Activated CD4-positive, alpha-beta T cell treated with anti-CD3 and anti-CD28 coated beads for 36 hours (primary cell): ENCODE measurements around the gene RFK. TPM values are rescaled to one million over a fixed set of nuclear protein-coding genes. Genes with fewer than 3 reads are reported as not detected.

ENCODE experiments used
- ATAC-seq: fragments of 200-7000 bp; cut with Tn5 transposase; one replicate; pipeline ENCODE4 v1.10.0; 2021; ENCODE audit warnings: mild to moderate bottlenecking, moderate library complexity
- CTCF ChIA-PET: fragments of 350-600 bp; sonication (Branson Sonifier 250); formaldehyde crosslinking; loops from one replicate; lab custom pipeline; 2021; ENCODE audit warnings: antibody characterized with exemption; lab: Charles Lee
- POLR2A ChIA-PET: fragments of 350-600 bp; sonication (Branson Sonifier 250); formaldehyde crosslinking; loops from one replicate; lab custom pipeline; 2021; ENCODE audit warnings: antibody characterized with exemption, inconsistent platforms; lab: Charles Lee
- DNase-seq: peaks from one replicate; pipeline ENCODE4 v3.0.0-alpha.2; 2020
- H3K27ac Mint-ChIP-seq: one replicate; pipeline ENCODE4 v1.8.0; 2021; ENCODE audit warnings: mixed read lengths
- H3K27me3 Mint-ChIP-seq: one replicate; pipeline ENCODE4 v1.8.0; 2021; ENCODE audit warnings: mixed read lengths
- H3K36me3 Mint-ChIP-seq: one replicate; pipeline ENCODE4 v1.8.0; 2021; ENCODE audit warnings: low read depth, mixed read lengths
- H3K4me1 Mint-ChIP-seq: one replicate; pipeline ENCODE4 v1.8.0; 2021; ENCODE audit warnings: mixed read lengths
- H3K4me3 Mint-ChIP-seq: one replicate; pipeline ENCODE4 v1.8.0; 2021; ENCODE audit warnings: mild to moderate bottlenecking, moderate library complexity, mixed read lengths
- H3K9me3 Mint-ChIP-seq: one replicate; pipeline ENCODE4 v1.8.0; 2021; ENCODE audit warnings: low read depth, mixed read lengths
- intact Hi-C, 2 experiments: fragments of 100-400 bp; cut with DNase I in 1 of 2; cut with micrococcal nuclease in 1 of 2; formaldehyde crosslinking; loops; one replicate each; pipeline versions ENCODE4 v1.14.2 to v1.15.1; 2022 to 2024; cut with DNase I, micrococcal nuclease
- total RNA-seq, 2 experiments: library from RNA; stranded (reverse); gene quantifications; one replicate each; pipeline ENCODE4 v1.2.3, GENCODE V29; 2021

Gene RFK
- total RNA-seq, 2 experiments from 2014 or later: 7.0 to 8.3 TPM

DNA sequence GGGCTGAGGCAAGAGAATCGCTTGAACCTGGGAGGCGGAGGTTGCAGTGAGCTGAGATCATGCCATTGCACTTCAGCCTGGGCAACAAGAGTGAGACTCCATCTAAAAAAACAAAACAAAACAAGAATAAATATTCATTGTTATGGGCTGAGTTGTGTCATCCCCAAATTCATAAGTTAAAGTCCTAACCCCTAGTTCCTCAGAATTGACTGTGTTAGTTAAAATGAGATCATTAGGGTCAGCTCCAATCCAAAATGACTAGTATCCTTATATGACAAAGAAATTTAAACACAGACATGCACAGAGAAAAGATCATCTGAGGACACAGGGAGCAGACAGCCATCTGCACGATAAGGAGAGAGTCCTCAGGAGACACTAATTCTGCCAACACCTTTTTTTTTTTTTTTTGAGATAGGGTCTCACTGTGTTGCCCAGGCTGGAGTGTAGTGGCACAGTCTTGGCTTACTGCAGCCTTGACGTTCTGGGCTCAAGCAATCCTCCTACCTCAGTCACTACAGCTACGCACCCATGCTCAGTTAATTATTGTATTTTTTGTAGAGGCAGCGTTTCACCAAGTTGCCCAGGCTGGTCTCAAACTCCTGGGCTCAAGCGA lies 32.7 kb upstream of the RFK start:
- Mint-ChIP-seq H3K36me3 (no peaks in the 10 kb centered on the region), H3K4me3 (no peak overlapping the region), H3K27me3 (no peaks in the 10 kb centered on the region), H3K27ac (no peak overlapping the region), H3K4me1 (peaks cover 28% of the 10 kb centered on the region), H3K9me3 (no peaks in the 10 kb centered on the region)
- intact Hi-C loops: no loop called here
- ATAC-seq: peak; percentile 23
- CTCF ChIA-PET: interaction anchor here (0.8 kb wide), 1 partner anchor 59 kb away, joined by 3 read pairs; no protein-coding TSS in a partner anchor
- no peak for DNase-seq
- POLR2A ChIA-PET: no interaction called here

DNA sequence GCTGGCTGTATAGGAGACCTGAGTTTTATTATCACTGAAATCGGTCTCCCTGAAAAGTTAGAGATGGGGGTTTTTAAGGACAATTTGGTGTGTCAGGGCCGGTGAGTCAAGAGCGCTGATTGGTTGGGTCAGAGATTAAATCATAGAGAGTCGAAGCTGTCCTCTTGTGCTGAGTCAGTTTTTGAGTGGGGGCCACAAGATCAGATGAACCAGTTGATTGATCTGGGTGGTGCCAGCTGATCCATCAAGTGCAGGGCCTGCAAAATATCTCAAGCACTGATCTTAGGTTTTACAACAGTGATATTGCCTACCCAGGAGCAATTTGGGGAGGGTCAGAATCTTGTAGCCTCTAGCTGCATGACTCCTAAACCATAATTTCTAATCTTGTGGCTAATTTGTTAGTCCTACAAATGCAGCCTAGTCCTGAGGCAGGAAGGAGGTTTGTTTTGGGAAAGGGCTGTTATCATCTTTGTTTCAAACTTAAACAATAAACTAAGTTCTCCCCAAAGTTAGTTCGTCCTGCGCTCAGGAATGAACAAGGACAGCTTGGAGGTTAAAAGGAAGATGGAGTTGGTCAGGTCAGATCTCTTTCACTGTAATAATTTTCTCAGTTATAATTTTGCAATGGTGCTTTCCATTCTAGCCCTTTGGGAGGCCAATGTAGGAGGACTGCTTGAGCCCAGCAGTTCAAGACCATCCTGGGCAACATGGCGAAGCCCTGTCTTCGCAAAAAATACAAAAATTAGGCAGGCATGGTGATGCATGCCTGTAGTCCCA lies 31.6 kb upstream of the RFK start:
- ChIA-PET POLR2A (interaction anchor here (0.6 kb wide), 1 partner anchor 13 kb away, joined by 8 read pairs; no protein-coding TSS in a partner anchor), CTCF (interaction anchor here (0.8 to 3.2 kb wide), 3 partner anchors 13 to 19 kb away, joined by 3 to 12 read pairs (median 5); no protein-coding TSS in a partner anchor)
- no peaks in the 10 kb centered on the region for H3K9me3 Mint-ChIP-seq
- H3K27me3 Mint-ChIP-seq: no peaks in the 10 kb centered on the region
- H3K4me1 Mint-ChIP-seq: peaks cover 28% of the 10 kb centered on the region
- DNase-seq (no peak), ATAC-seq (no peak)
- peak overlapping the region; percentile 58 for H3K27ac Mint-ChIP-seq
- intact Hi-C loops: no loop called here
- no peaks in the 10 kb centered on the region for H3K36me3 Mint-ChIP-seq
- no peak overlapping the region for H3K4me3 Mint-ChIP-seq

DNA sequence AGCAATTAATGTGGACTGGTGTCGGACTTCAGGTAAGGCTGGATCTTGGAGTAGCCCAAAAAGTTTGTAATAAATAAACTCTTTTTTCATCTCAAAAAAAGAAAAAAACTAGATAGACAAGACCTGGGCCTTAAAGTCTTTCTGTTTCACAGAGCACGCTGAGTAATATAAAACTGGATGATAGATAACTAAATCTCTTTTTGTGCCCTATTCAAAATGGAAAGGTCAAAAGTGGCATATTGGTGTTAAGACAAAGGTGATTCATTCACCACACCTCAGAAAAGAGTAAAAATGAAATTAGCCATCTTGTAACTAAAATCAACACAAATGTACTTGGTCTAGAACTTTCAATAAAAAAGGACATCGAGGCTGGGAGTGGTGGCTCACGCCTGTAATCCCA lies 30.3 kb upstream of the RFK start:
- H3K27ac Mint-ChIP-seq: peak overlapping the region; percentile 79
- peaks cover 28% of the 10 kb centered on the region for H3K4me1 Mint-ChIP-seq
- intact Hi-C loops: loop anchor here (1.0 kb wide), 3 partner anchors 14 to 21 kb away; no protein-coding TSS in a partner anchor
- peak; percentile 91 for ATAC-seq
- no peaks in the 10 kb centered on the region for H3K9me3 Mint-ChIP-seq
- ChIA-PET CTCF (interaction anchor here (0.8 to 3.2 kb wide), 4 partner anchors 9 to 30 kb away, joined by 3 to 12 read pairs (median 6); partner anchors contain the start of gene RFK), POLR2A (interaction anchor here (0.8 kb wide), 1 partner anchor 15 kb away, joined by 6 read pairs; no protein-coding TSS in a partner anchor)
- no peak for DNase-seq
- H3K36me3 Mint-ChIP-seq: no peaks in the 10 kb centered on the region
- peaks cover 2% of the 10 kb centered on the region for H3K27me3 Mint-ChIP-seq
- peak overlapping the region; percentile 8 for H3K4me3 Mint-ChIP-seq

DNA sequence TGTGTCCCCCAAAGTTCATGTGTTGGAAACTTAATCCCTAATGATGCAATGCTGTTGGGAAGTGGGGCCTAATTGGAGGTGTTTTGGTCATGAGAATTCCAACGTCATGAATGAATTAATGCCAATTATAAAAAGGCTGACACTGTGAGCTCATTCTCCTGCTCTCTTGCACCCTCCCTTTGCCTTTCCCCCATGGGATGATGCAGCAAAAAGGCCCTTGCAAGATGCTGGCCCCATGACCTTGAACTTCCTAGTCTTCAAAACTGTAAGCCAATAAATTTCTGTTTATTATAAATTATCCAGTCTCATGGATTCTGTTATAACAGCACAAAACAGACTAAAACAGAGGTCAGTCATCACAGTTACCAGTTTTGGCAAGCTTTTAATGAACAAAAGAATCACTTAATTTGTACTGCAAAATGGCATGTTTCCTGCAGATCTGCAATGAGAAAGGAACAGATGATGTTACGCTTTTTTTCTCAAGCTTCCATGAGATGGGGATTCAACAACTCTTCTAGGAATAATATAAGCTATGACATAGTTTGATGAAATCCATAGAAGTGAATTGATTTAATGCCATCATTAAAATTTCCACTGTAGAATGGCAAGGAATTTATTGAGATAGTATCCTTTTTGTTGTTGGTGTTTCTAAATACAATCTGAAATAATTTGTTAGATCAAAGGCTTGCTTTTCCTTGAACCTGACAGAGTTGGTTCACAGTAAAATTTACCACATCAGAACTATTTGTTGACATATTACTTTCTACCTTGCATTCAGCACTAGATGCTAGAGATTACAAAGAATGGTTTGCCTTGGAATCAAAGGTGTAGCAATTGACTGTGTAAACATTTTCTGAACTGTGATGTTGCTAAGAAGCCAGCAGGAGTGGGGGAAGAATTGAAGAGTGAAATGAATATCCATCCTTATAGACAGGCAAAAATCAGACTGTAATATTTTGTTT lies 29.3 kb upstream of the RFK start:
- DNase-seq (no peak), ATAC-seq (peak; percentile 42)
- Mint-ChIP-seq H3K4me1 (peaks cover 28% of the 10 kb centered on the region), H3K4me3 (no peak overlapping the region), H3K27me3 (peaks cover 2% of the 10 kb centered on the region), H3K27ac (peak overlapping the region; percentile 33), H3K9me3 (no peaks in the 10 kb centered on the region), H3K36me3 (no peaks in the 10 kb centered on the region)
- intact Hi-C loops: loop anchor here (1.0 kb wide), 4 partner anchors 15 to 40 kb away; no protein-coding TSS in a partner anchor
- ChIA-PET CTCF (interaction anchor here (0.8 to 3.2 kb wide), 5 partner anchors 10 to 30 kb away, joined by 3 to 12 read pairs (median 3); partner anchors contain the start of gene RFK), POLR2A (interaction anchor here (0.8 kb wide), 1 partner anchor 16 kb away, joined by 6 read pairs; no protein-coding TSS in a partner anchor)

DNA sequence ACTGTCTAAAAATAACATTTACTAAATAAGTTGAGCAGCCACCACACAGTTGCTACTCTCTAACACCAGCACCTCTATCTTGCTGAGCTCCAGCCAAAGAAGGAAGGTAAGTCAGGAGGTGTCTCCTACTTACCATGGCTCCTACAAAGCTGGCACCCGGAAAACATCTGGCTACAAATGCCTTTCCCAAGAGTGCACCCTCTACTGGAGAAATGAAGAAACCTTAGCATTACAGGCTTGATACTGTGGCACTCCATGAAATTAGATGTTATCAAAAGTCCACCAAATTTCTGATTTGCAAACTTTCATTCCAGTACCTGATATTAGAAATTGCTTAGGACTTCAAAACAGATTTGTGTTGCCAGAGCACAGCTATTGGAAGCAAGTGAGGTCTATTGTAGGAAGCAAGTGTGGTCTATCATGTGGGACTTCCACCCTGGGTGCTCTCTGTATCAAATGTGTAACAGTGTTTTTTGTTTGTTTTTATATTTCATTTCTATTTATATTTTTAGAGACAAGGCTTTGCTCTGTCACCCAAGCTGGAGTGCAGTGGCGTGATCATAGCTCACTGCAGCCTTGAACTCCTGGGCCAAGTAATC lies 25.7 kb upstream of the RFK start:
- Mint-ChIP-seq H3K4me1 (peaks cover 22% of the 10 kb centered on the region), H3K27ac (no peak overlapping the region), H3K4me3 (no peak overlapping the region), H3K9me3 (no peaks in the 10 kb centered on the region), H3K36me3 (no peaks in the 10 kb centered on the region), H3K27me3 (peaks cover 2% of the 10 kb centered on the region)
- POLR2A ChIA-PET: no interaction called here
- CTCF ChIA-PET: interaction anchor here (1.0 to 2.0 kb wide), 4 partner anchors 15 to 26 kb away, joined by 3 to 10 read pairs (median 6); partner anchors contain the start of gene RFK
- no peak for ATAC-seq
- intact Hi-C loops: no loop called here
- no peak for DNase-seq

DNA sequence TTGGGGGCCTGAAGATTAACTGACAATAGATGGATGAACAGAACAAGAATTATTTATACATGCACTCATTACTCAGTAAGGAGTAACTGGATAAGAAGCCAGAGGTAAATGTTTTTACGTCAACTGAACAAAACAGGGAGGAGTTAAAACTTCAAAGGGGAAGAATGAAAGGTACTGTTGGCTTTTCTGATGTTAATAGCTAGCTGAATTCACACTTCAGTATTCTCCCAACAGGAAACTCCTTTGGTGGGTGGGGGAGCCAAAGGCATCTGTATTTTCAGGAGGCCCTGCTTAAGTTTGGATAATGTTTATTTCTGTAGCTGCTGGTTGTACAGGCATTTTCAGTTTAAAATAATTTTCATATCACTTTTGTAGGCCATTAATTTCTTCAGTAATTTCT lies 23.2 kb upstream of the RFK start:
- peaks cover 10% of the 10 kb centered on the region for H3K4me1 Mint-ChIP-seq
- peaks cover 5% of the 10 kb centered on the region for H3K27me3 Mint-ChIP-seq
- POLR2A ChIA-PET: no interaction called here
- ATAC-seq (no peak), DNase-seq (no peak)
- no peak overlapping the region for H3K4me3 Mint-ChIP-seq
- H3K9me3 Mint-ChIP-seq: peaks cover 8% of the 10 kb centered on the region
- CTCF ChIA-PET: interaction anchor here (1.0 to 1.6 kb wide), 2 partner anchors 13 to 16 kb away, joined by 3 to 6 read pairs; no protein-coding TSS in a partner anchor
- intact Hi-C loops: no loop called here
- peaks cover 8% of the 10 kb centered on the region for H3K36me3 Mint-ChIP-seq
- no peak overlapping the region for H3K27ac Mint-ChIP-seq

DNA sequence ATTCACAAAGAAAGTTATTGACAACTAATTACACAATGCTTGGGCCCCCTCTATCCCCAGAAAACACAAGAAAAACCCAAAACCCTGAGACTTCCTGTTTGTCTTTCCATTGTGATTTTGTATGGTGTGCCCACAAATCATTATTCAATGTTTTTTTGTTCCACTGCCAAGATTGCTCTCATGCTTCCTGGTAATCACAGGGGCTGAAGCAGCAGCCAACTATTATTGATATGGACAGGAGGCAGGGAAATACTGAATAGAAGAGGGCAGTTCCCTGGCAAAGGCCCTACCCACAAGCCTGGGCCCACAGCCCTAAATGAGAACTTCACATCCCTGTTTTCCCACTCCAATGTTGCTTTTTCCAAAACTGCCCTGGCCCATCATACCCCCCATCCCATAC lies 21.5 kb upstream of the RFK start:
- DNase-seq: no peak
- peaks cover 5% of the 10 kb centered on the region for H3K27me3 Mint-ChIP-seq
- H3K36me3 Mint-ChIP-seq: peaks cover 8% of the 10 kb centered on the region
- intact Hi-C loops: no loop called here
- POLR2A ChIA-PET: no interaction called here
- H3K27ac Mint-ChIP-seq: no peak overlapping the region
- H3K4me3 Mint-ChIP-seq: no peak overlapping the region
- CTCF ChIA-PET: no interaction called here
- H3K9me3 Mint-ChIP-seq: peaks cover 8% of the 10 kb centered on the region
- H3K4me1 Mint-ChIP-seq: peaks cover 10% of the 10 kb centered on the region
- no peak for ATAC-seq

DNA sequence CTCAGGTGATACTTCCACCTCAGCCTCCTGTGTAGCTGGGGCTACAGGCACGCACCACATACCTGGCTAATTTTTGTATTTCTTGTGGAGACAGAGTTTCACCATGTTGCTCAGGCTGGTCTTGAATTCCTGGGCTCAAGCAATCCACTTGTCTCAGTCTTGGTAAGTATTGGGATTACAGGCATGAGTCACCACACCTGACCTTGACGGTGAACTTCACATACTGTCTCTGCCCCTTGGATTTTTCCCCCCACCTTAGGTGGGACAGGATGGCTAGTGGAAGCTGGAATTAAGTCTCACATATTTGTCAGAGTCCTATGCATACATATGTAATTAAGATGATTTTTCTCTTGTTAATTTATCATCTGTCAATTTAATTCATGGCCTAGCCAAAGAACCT lies 20.9 kb upstream of the RFK start:
- Mint-ChIP-seq H3K4me3 (no peak overlapping the region), H3K9me3 (peaks cover 8% of the 10 kb centered on the region), H3K36me3 (peaks cover 8% of the 10 kb centered on the region), H3K27ac (no peak overlapping the region), H3K27me3 (peaks cover 5% of the 10 kb centered on the region), H3K4me1 (peaks cover 10% of the 10 kb centered on the region)
- ChIA-PET CTCF (no interaction called here), POLR2A (no interaction called here)
- DNase-seq: no peak
- intact Hi-C loops: no loop called here
- no peak for ATAC-seq

DNA sequence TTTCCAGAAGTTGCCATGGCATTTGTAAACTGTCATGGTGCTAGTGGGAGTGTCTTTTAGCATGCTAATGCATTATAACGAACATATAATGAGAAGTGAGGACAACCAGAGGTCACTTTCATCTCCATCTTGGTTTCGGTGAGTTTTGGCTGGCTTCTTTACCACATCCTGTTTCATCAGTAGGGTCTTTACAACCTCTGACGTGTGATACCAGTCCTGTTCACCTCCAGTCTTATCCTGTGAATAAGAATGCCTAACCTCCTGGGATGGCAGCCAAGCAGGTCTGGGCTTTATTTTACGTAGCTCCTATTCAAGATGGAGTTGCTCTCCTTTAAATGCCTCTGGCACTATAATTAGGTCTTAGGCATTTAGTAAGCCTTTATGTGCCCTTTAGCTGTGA lies 20.4 kb upstream of the RFK start:
- Mint-ChIP-seq H3K4me1 (peaks cover 10% of the 10 kb centered on the region), H3K27me3 (peaks cover 5% of the 10 kb centered on the region), H3K36me3 (peaks cover 8% of the 10 kb centered on the region), H3K9me3 (peaks cover 8% of the 10 kb centered on the region), H3K27ac (no peak overlapping the region), H3K4me3 (no peak overlapping the region)
- POLR2A ChIA-PET: no interaction called here
- CTCF ChIA-PET: no interaction called here
- ATAC-seq (no peak), DNase-seq (no peak)
- intact Hi-C loops: no loop called here

DNA sequence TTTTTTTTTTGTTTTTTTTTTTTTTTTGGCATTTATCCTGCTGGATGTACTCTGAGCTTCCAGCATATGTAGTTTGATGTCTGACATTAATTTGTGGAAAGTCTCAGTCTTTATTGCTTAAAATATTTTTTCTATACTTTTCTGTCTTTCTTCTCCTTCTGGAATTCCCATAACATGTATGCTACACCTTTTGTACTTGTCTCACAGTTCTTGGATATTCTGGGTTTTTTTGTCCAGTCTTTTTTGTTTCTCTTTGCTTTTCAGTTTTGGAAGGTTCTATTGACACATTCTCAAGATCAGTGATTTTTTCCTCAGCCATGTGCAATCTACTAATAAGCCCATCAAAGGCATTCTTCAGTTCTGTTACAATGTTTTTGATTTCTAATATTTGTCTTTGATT lies 19.4 kb upstream of the RFK start:
- ChIA-PET CTCF (no interaction called here), POLR2A (no interaction called here)
- Mint-ChIP-seq H3K27me3 (peaks cover 3% of the 10 kb centered on the region), H3K4me3 (no peak overlapping the region), H3K27ac (no peak overlapping the region), H3K4me1 (peaks cover 10% of the 10 kb centered on the region), H3K36me3 (peaks cover 8% of the 10 kb centered on the region), H3K9me3 (peaks cover 8% of the 10 kb centered on the region)
- ATAC-seq (no peak), DNase-seq (no peak)
- intact Hi-C loops: no loop called here
